Right forelimb (tissue), 1 donor: ENCODE data around the gene RELT.
"Not testable (repeated sequence)": the region's sequence is repeated elsewhere in the genome, so short reads cannot be mapped to it uniquely, and the experiment has no call there.

Experiments used
- DNase-seq: peaks from one replicate; pipeline ENCODE4 v3.0.0-alpha.2; 2018

Gene RELT

GRCh38 chr11:73404506-73405145, 28.4 kb downstream of the RELT start:
- DNase-seq: no peak

- DNase-seq: no peak
These were observed 28.9 kb downstream of the RELT start for GRCh38 chr11:73405146-73405510.

DNA sequence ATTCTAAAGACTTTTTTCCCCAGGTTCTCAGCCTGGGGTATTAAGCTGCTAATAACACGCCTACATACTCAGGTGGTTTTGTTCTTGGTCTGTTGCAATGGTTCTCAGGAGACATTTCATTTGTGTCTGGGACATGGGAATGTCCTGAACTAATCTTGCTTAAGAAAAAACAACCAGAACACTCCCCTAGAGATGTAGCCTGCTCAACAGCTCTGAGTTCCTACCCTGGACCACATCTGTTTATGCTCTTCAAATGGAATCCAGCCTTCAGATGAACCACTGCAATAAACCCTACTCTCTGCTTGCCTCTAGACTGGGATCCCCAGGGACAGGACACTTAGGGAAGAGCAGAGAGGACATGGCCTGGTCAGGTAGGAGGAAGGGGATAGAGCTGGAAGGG, 29.9 kb downstream of the RELT start:
- no peak for DNase-seq

GRCh38 chr11:73406619-73407018, 30.4 kb downstream of the RELT start:
- no peak for DNase-seq

- no peak for DNase-seq
These were observed 33.2 kb downstream of the RELT start for GRCh38 chr11:73409431-73409830.

- no peak for DNase-seq
These were observed 34.4 kb downstream of the RELT start for GRCh38 chr11:73410627-73411026.

- DNase-seq: no peak
These were observed 34.8 kb downstream of the RELT start for GRCh38 chr11:73411031-73411430.

GRCh38 chr11:73412308-73412707, 36.1 kb downstream of the RELT start:
- DNase-seq: no peak

- no peak for DNase-seq
These were observed 37.1 kb downstream of the RELT start for GRCh38 chr11:73413256-73413655.

DNA sequence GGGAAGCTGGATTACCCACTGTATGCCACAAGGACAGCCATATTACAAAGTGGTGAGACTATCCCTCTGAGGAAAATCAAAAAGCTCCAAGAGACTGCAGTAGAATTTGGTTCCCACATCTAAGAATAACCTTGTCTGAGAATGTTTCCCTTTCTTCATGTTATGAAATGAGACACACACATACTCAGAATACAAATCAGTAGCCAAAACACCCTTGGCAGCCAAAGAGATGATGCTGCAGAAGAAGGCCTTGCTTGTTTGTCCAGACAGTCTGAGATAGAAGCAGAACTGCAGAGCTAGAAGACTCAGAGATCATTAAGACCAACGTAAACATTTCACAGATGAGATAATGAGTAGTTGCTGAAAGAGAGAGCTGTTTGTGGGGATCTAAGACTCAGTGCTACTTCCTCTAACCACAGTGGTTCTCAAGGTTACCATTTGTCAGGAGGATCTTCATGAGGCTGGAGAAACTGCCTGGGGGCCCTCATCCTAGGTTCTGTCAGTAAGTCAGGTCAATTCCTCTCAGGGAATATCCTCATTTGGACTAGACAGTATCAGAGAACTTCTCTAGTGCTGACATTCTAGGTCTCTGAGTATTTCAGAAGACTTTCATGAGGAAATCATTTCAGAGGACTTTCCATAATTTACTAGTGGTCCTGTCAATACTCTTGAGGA, 38.9 kb downstream of the RELT start:
- DNase-seq: no peak

DNA sequence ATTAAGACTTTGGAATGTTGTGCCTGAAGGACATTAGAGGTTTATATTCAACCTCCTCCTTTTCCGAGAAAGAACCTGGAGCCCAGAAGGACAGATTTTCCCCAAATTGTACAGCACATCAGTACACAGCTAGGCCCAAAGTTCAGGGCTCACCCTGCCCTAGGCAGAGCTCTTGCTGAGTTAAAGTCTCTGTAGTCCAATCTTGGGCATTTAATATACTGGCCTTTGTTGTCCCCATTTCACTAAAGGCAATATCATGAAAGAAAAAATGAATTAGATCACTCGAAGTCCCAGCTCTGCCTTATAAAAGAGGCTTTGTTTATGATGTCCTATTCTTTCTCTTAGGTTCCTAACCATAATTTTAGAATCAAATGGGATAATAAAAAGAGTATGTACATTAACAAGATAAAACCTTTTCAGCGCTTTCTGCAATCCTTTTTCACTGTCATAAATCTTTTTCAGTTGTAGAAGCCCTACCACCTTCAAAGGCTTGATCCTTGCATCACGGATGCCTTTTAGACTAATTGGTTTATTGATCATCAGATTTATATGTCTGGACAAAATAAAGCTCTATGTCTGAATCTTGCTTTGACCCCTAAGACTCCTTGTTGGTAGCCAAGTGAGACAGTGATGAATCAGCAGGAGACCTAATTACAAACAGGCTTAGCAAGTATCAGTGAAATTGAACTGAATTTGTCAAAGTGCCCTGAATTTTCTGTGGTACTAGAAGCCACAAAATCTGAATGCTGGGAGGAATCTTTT, 39.8 kb downstream of the RELT start:
- no peak for DNase-seq

DNA sequence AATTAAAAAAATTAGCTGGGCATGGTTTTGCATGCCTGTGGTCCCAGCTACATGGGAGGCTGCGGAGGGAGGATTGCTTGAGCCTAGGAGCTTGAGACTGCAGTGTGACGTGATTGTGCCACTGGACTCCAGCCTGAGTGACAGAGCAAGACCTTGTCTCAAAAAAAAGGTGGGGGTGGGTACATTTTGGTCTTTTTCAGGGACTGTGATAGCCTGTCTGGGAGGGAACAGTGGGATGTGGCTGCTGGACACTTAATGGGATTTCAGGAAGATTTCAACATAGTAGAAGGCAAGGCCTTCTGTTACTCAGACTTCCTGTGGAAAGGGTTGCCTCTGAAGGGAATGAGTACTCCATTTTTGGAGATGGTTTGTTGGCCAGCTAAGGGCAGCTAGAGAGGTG, 40.6 kb downstream of the RELT start:
- no peak for DNase-seq

- no peak for DNase-seq
These were observed 43.9 kb downstream of the RELT start for GRCh38 chr11:73420136-73420535.

DNA sequence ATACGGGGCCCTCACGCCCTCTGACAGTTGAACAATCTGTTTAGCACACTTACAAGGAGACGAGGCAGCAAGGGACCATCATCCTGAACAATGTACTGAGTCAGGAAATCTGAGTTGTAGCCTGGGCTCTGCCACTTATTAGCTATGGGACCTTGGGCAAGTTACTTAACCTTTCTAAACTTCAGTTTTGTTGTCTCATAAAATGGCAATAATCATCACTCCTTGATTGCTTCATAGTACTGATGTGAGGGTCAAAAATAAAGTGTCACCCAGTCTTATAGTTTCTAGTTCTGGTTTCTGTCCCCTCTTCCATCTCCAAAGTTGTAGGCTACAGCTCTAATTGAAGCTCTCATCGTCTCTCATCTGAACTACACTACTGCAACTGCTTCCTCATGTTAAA, 46.7 kb downstream of the RELT start:
- DNase-seq: no peak

DNA sequence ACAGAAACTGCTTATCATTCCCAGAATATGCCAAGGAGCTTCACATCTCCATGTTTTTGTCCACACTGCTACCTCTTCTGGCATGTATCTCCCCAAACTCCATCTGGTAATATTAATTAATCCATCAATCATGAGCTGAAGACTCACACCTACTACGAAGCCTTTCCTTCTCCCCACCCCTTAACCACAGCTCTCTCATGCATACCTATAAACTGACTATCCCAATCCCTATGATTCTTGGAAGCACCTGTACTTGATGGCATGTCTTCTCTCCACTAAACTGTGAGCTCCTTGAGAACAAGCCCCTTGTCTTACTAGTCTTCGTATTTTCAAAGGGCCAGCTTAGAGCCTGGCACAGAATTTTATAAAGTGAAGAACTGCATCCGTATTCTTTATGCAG, 47.3 kb downstream of the RELT start:
- no peak for DNase-seq

GRCh38 chr11:73425108-73425507, 48.9 kb downstream of the RELT start:
- DNase-seq: no peak

DNA sequence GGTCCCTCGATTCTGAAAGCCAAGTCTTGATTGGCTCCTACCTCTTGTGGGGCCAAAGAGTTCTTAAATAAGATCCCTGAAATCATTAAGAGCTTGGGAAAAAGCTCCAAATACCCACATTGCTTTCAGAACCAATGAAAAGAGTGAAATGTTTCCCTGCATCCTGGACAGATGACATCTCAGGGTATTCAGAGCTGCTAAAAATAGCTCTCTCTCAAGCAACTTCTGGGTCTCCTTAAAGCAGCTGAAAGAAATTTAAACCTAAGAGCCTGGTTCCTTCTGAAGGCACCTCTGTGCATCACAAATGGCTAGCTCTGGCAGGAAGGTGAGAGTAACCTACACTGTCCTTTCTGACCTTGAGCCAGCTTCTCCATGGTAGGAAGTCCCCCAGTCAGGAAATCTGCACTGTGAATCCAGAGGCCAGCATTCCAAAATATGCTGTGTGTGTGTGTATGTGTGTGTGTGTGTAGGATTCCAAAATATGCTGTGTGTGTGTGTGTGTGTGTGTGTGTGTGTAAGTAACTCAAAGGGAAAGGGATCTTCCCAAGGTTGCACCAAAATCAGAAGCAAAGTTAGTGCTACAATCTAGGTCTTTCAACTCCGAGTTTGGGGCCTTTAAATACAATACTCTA, 50.1 kb downstream of the RELT start:
- DNase-seq: no peak

DNA sequence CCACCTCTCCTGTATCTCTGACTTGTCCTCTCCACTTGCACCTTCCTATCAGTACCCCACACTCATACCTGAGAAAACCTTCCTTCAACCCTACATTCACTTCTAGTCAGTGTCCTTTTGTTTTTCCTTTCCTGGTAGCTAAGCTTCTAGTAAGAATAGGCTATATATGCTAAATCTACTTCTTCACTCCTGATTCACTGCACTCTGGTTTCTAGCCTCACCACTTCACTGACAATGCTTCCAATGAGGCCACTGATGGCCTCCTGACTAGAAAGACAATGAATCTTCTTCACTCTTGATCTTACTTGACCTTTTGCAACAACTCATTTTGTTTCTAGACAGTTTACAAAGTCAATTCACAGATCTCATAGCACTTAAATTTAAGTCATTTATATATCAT, 52.0 kb downstream of the RELT start:
- DNase-seq: no peak

DNA sequence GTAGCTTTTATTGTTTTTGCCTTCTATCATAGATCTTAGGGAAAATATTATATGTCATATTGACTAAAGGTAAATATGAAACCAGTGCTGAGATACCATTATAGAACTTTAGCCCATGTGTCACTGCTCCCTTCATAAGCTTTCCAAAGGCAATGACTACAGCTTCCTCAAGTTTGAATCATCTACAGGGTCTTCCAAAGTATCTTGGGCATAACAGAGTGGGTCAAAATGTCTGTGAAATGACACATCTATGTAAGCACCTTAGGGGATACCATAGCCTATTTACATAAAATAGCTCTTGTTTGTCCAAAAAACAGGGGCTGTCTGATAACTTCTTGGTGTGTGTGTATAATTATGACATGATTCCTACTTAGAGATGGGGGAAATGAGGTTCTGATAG, 52.5 kb downstream of the RELT start:
- DNase-seq: no peak

DNA sequence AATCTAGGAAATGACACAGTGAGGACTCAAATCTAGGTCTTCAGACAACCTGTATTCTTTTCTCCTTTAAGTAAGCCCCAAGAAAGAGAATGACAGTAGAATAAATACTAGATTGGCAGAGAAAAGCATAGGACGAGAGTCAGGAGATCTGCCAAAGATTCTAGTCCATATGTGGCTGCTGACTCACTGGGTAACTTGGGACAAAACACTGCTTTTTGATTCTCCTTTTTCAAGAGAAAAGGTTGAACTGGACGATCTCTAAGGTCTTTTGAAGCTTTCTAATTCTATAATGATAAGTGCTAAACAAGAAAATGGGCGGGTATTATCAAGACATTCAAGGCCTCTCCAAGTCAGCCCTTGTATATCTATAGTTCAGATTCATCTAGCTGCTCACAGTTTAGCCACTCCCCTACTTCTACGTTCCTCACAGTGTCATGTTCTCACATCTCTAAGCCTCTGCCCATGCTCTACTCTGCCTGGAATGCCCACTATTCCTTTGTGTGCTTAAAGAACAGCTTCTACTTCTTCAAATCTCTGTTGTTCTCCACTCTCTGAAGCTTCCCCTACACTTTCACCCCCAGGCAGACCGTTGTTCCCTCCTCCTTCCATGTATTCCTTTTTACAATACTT, 53.0 kb downstream of the RELT start:
- DNase-seq: no peak

- DNase-seq: no peak
These were observed 54.1 kb downstream of the RELT start for GRCh38 chr11:73430326-73430725.

- DNase-seq: no peak
These were observed 55.2 kb downstream of the RELT start for GRCh38 chr11:73431396-73431795.

DNA sequence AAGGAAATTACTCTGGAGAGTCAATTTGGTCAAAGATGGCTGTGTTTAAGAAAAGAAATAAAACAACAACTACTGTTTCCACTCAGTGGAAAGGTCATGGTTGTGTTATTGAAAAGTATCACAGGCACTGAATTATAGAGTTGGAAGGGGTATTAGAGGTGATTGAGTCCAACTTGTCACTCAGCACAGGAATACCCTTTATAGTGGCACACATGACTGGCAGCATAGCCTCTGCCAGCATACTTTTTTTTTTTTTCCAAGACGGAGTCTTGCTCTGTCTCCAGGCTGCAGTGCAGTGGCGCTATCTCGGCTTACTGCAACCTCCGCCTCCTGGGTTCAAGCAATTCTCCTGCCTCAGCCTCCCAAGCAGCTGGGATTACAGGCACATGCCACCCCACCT, 60.7 kb downstream of the RELT start:
- not testable (repeated sequence) for DNase-seq
